Breast epithelium (tissue), 3 donors: ENCODE results near the gene TFB1M.

Experiments used
- CTCF ChIP-seq, 3 donors: fragments of 450-650 bp; IDR thresholded peaks; one replicate each; pipeline ENCODE4 v1.5.1; 2016 to 2017; ENCODE audit warnings: antibody characterized with exemption in 3 of 3, mild to moderate bottlenecking in 3 of 3, moderate library complexity in 3 of 3
- POLR2A ChIP-seq: fragments of 450-650 bp; IDR thresholded peaks from one replicate; pipeline ENCODE4 v1.6.1; 2016; ENCODE audit warnings: antibody characterized with exemption, mild to moderate bottlenecking, moderate library complexity
- POLR2AphosphoS5 ChIP-seq, 3 donors: sonication (generic); formaldehyde crosslinking; IDR thresholded peaks; one replicate each; pipeline ENCODE4 v1.6.1; 2017; ENCODE audit warnings: antibody characterized with exemption in 3 of 3

GRCh38 chr6:155273431-155273830 lies 40.9 kb downstream of the TFB1M start:
- TF ChIP-seq CTCF (IDR thresholded peaks at IDR 0.05) (no peak), POLR2A (no peak), POLR2AphosphoS5 (IDR thresholded peaks at IDR 0.05) (no peak)
